Measurements from ENCODE around the gene DYRK1B.

Gene DYRK1B

GRCh38 chr19:39825531-39826076 lies 8.4 kb downstream of the DYRK1B start:
- DNase-seq (ENCODE audit: low spot score), result no peak
- in situ Hi-C loops (cut with MboI; ENCODE audit: low sequenced_read_pairs, unreplicated experiment), result no loop called here
- no peak for TF ChIP-seq CTCF (IDR thresholded peaks at IDR 0.05; ENCODE audit: borderline replicate concordance, control extremely low read depth, extremely low read depth, insufficient read depth, missing control alignments)

DNA sequence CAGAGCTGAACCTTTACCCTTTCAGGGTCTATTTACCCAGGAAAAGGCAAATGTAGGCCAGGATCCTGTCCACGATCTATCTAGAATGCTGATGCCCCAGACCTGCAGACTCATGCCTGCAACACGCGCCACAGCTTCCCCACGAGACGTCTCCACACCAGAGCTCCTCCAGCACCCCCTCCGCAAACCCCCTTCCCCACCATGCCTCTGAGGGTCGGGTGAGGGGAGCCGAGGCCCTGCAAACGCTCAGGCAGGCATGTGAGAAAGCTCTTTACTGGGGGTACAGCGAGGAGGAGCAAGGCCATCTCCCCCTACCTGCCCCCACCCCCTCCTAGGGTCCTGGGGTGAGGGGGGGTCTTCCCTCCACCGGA lies 8.9 kb downstream of the DYRK1B start:
- DNase-seq (ENCODE audit: low spot score), result no peak
- TF ChIP-seq CTCF (IDR thresholded peaks at IDR 0.05; ENCODE audit: borderline replicate concordance, control extremely low read depth, extremely low read depth, insufficient read depth, missing control alignments), result no peak
- in situ Hi-C loops (cut with MboI; ENCODE audit: low sequenced_read_pairs, unreplicated experiment), result no loop called here

- DNase-seq (ENCODE audit: low spot score), result peak; percentile 94
- in situ Hi-C loops (cut with MboI; ENCODE audit: low sequenced_read_pairs, unreplicated experiment), result no loop called here
- TF ChIP-seq CTCF (IDR thresholded peaks at IDR 0.05; ENCODE audit: borderline replicate concordance, control extremely low read depth, extremely low read depth, insufficient read depth, missing control alignments), result no peak
Observed at GRCh38 chr19:39824143-39825092, 9.5 kb downstream of the DYRK1B start.

DNA sequence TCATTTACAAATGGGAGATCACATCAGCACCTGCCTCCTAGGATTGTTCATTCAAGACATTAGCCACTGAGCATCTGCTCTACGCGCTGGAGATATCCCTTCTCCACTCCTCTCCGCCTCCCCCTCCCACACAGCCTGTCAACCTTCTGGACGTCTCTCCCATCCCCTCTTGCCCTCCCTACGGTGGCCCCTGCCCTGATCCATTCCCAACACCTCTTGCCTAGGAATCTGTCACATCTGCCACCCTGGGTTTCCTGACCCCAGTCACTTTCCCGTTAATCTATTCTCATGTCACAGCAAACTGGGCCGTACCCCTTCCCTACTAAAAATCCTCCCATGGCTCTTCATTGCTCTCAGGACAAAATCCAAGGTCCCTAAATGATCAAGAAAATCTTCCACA lies 10.3 kb downstream of the DYRK1B start:
- in situ Hi-C loops (cut with MboI; ENCODE audit: low sequenced_read_pairs, unreplicated experiment), result no loop called here
- DNase-seq (ENCODE audit: low spot score), result no peak
- TF ChIP-seq CTCF (IDR thresholded peaks at IDR 0.05; ENCODE audit: borderline replicate concordance, control extremely low read depth, extremely low read depth, insufficient read depth, missing control alignments), result no peak

GRCh38 chr19:39820696-39821095 lies 13.3 kb downstream of the DYRK1B start:
- DNase-seq (ENCODE audit: low spot score), result no peak
- TF ChIP-seq CTCF (IDR thresholded peaks at IDR 0.05; ENCODE audit: borderline replicate concordance, control extremely low read depth, extremely low read depth, insufficient read depth, missing control alignments), result no peak
- in situ Hi-C loops (cut with MboI; ENCODE audit: low sequenced_read_pairs, unreplicated experiment), result no loop called here

GRCh38 chr19:39819786-39820185 lies 14.2 kb downstream of the DYRK1B start:
- in situ Hi-C loops (cut with MboI; ENCODE audit: low sequenced_read_pairs, unreplicated experiment), result no loop called here
- no peak for TF ChIP-seq CTCF (IDR thresholded peaks at IDR 0.05; ENCODE audit: borderline replicate concordance, control extremely low read depth, extremely low read depth, insufficient read depth, missing control alignments)
- no peak for DNase-seq (ENCODE audit: low spot score)
